Endothelial cell of umbilical vein (primary cell): ENCODE measurements around the gene GID4. TPM values are rescaled to one million over a fixed set of nuclear protein-coding genes. Genes with fewer than 3 reads are reported as not detected.

Source experiments
- BruUV-seq: library from RNA; stranded (reverse); fragments of 400-500 nt; replicated peaks from 2 replicates; lab custom pipeline; 2021; lab: Mats Ljungman, UMichigan
- CTCF ChIA-PET: fragments of 300-600, 350-600 bp; sonication (Branson Sonifier 250); formaldehyde crosslinking; loops from one replicate; lab custom pipeline; 2021; ENCODE audit warnings: antibody characterized with exemption, inconsistent platforms; lab: Charles Lee
- POLR2A ChIA-PET: fragments of 300-600, 350-600 bp; sonication (Branson Sonifier 250); formaldehyde crosslinking; loops from one replicate; lab custom pipeline; 2021; ENCODE audit warnings: antibody characterized with exemption, inconsistent platforms; lab: Charles Lee
- DNase-seq: peaks from one replicate; pipeline ENCODE4 v3.0.0-alpha.2; 2011; ENCODE audit warnings: low read depth, low spot score
- FAIRE-seq: peaks from 2 replicates; lab custom pipeline; 2011; peaks lifted over from hg19 to GRCh38; lab: Jason Lieb, UNC
- H2AFZ ChIP-seq: 2 replicates; pipeline ENCODE4 v1.6.0; 2012; ENCODE audit warnings: low read depth, low read length, control low read depth, inconsistent platforms
- H3K27ac ChIP-seq: 2 replicates; pipeline ENCODE4 v1.5.1; 2011; ENCODE audit warnings: low read depth, mild to moderate bottlenecking, control low read depth, low read length, moderate library complexity; ENCODE audit not compliant: insufficient read depth
- H3K27me3 ChIP-seq, 2 experiments: 2 replicates each; pipeline versions ENCODE4 v1.6.0 to v1.6.1; 2011; ENCODE audit warnings: low read length in 2 of 2, mixed read lengths in 1 of 2; ENCODE audit not compliant: control insufficient read depth in 2 of 2, insufficient read depth in 2 of 2
- H3K36me3 ChIP-seq, 2 experiments: 2 replicates in 1 of 2; 3 replicates in 1 of 2; pipeline ENCODE4 v1.5.1; 2011; ENCODE audit warnings: low read length in 2 of 2, mild to moderate bottlenecking in 1 of 2, moderate library complexity in 1 of 2; ENCODE audit not compliant: control insufficient read depth in 2 of 2, insufficient read depth in 2 of 2; ENCODE audit errors: extremely low read depth in 1 of 2
- H3K4me1 ChIP-seq: 3 replicates; pipeline ENCODE4 v1.5.1; 2011; ENCODE audit warnings: mild to moderate bottlenecking, low read length; ENCODE audit not compliant: control insufficient read depth, insufficient read depth; ENCODE audit errors: extremely low read depth
- H3K4me2 ChIP-seq: 2 replicates; pipeline ENCODE4 v1.6.1; 2011; ENCODE audit warnings: low read length, control low read depth, mixed read lengths; ENCODE audit not compliant: insufficient read depth
- H3K4me3 ChIP-seq, 3 experiments: fragments of 200-600 bp in 1 of 3; sonication (generic), shearing (Covaris generic) in 1 of 3; replicated peaks in 1 of 3; 2 replicates each; pipeline ENCODE4 v1.5.1; 2011 to 2016; ENCODE audit warnings: control low read depth in 3 of 3, low read length in 3 of 3, mild to moderate bottlenecking in 2 of 3, inconsistent platforms in 1 of 3, low read depth in 1 of 3, moderate library complexity in 1 of 3; ENCODE audit not compliant: insufficient read depth in 1 of 3
- H3K79me2 ChIP-seq: 2 replicates; pipeline ENCODE4 v1.6.0; 2012; ENCODE audit warnings: low read length, inconsistent platforms; ENCODE audit not compliant: control insufficient read depth, insufficient read depth
- H3K9ac ChIP-seq: replicated peaks from 2 replicates; pipeline ENCODE3; 2011; ENCODE audit warnings: low read length, control low read depth; ENCODE audit not compliant: insufficient read depth; ENCODE audit errors: extremely low read depth
- H3K9me1 ChIP-seq: replicated peaks from 3 replicates; pipeline ENCODE4 v1.6.0; 2011; ENCODE audit warnings: mild to moderate bottlenecking, low read length; ENCODE audit not compliant: control insufficient read depth, insufficient read depth; ENCODE audit errors: extremely low read depth
- H3K9me3 ChIP-seq: replicated peaks from 2 replicates; pipeline ENCODE4 v1.5.1; 2012; ENCODE audit warnings: low read length, inconsistent platforms; ENCODE audit not compliant: control insufficient read depth, insufficient read depth
- H4K20me1 ChIP-seq: replicated peaks from 2 replicates; pipeline ENCODE3; 2011; ENCODE audit warnings: mild to moderate bottlenecking, low read length; ENCODE audit not compliant: control insufficient read depth, insufficient read depth; ENCODE audit errors: extremely low read depth
- CTCF ChIP-seq, 2 donors: IDR thresholded peaks; 1 replicate in 1 of 2; 2 replicates in 1 of 2; pipeline ENCODE4 v1.5.1; 2011; ENCODE audit warnings: low read length in 2 of 2, mild to moderate bottlenecking in 2 of 2, moderate library complexity in 2 of 2, control low read depth in 1 of 2, inconsistent platforms in 1 of 2, low read depth in 1 of 2; ENCODE audit not compliant: insufficient read depth in 1 of 2; ENCODE audit errors: extremely low read depth in 1 of 2
- EZH2 ChIP-seq: IDR thresholded peaks from 2 replicates; pipeline ENCODE4 v1.6.1; 2012; ENCODE audit warnings: borderline replicate concordance, low read depth, mild to moderate bottlenecking, moderate library complexity, low read length, inconsistent platforms; ENCODE audit not compliant: severe bottlenecking
- FOS ChIP-seq: IDR thresholded peaks from 2 replicates; pipeline ENCODE4 v1.6.1; 2011; ENCODE audit warnings: mild to moderate bottlenecking, low read length, moderate library complexity, borderline replicate concordance; ENCODE audit not compliant: insufficient read depth
- GATA2 ChIP-seq: IDR thresholded peaks from 2 replicates; pipeline ENCODE4 v1.7.0; 2011; ENCODE audit warnings: low read depth, mild to moderate bottlenecking, moderate library complexity, mixed read lengths, low read length; ENCODE audit not compliant: insufficient read length, insufficient read depth
- JUN ChIP-seq: IDR thresholded peaks from 2 replicates; pipeline ENCODE4 v1.6.1; 2011; ENCODE audit warnings: borderline replicate concordance, low read depth; ENCODE audit not compliant: insufficient read length, insufficient read depth
- MAX ChIP-seq: IDR thresholded peaks from 2 replicates; pipeline ENCODE4 v1.6.1; 2011; ENCODE audit not compliant: insufficient read depth, insufficient read length
- MYC ChIP-seq: IDR thresholded peaks from one replicate; pipeline ENCODE4 v1.6.1; 2011; ENCODE audit warnings: mild to moderate bottlenecking, low read depth, low read length
- POLR2A ChIP-seq: IDR thresholded peaks from 2 replicates; pipeline ENCODE4 v1.6.1; 2012; ENCODE audit warnings: low read depth, mild to moderate bottlenecking, control low read depth, low read length
- POLR2AphosphoS5 ChIP-seq: IDR thresholded peaks from 2 replicates; pipeline ENCODE4 v1.6.1; 2012; ENCODE audit warnings: low read depth, mild to moderate bottlenecking, control low read depth, low read length, moderate library complexity; ENCODE audit not compliant: insufficient read depth
- dilution Hi-C: fragments of 300-500 bp; cut with MboI; formaldehyde crosslinking; loops from one replicate; pipeline ENCODE4 v1.15.0; 2019; ENCODE audit warnings: low sequenced_read_pairs; ENCODE audit not compliant: extremely low pct_ligation_motif_present
- intact Hi-C: fragments of 100-400 bp; cut with micrococcal nuclease; formaldehyde crosslinking; loops from one replicate; pipeline ENCODE4 v1.10.0; 2022
- polyA plus RNA-seq, 4 experiments: library from polyadenylated mRNA; depleted of rRNA in 3 of 4; stranded (reverse) in 3 of 4; unstranded in 1 of 4; fragments of >200 nt; gene quantifications; 2 replicates each; pipeline versions ENCODE4 v1.2.1 to v1.2.3, GENCODE V29; 2011 to 2012; ENCODE audit warnings: missing spikeins in 1 of 4
- total RNA-seq: library from RNA; stranded (reverse); gene quantifications from 2 replicates; pipeline ENCODE4 v1.2.3, GENCODE V29; 2021

Gene GID4
- total and polyA plus RNA-seq, 2 donors (not counting 3 experiments of a cell fraction or from before 2014, with no cell fraction given): 6.4 to 11.3 TPM

- TF ChIP-seq MAX (no peak), GATA2 (no peak), POLR2AphosphoS5 (no peak), CTCF (IDR thresholded peaks at IDR 0.05; ENCODE audit: extremely low read depth in 1 of 2, insufficient read depth in 1 of 2, low read depth in 1 of 2, low read length in 2 of 2) (no peak), JUN (no peak), FOS (no peak), MYC (no peak), POLR2A (no peak), EZH2 (no peak)
- POLR2A ChIA-PET: no interaction called here
- Histone ChIP-seq H3K4me3 (no peak overlapping the region), H3K4me1 (no peaks in the 10 kb centered on the region), H3K79me2 (no peaks in the 10 kb centered on the region), H2AFZ (no peak overlapping the region), H3K9me3 (no peaks in the 10 kb centered on the region), H3K4me2 (no peak overlapping the region), H3K27me3 (no peaks in the 10 kb centered on the region), H4K20me1 (no peaks in the 10 kb centered on the region), H3K9me1 (no peaks in the 10 kb centered on the region), H3K27ac (no peak overlapping the region), H3K36me3 (peaks cover 0 to 16% of the 10 kb centered on the region in 2 experiments), H3K9ac (no peak overlapping the region)
- CTCF ChIA-PET: no interaction called here
- dilution Hi-C loops (no loop called here), intact Hi-C loops (no loop called here)
- FAIRE-seq (no peak), DNase-seq (no peak)
- no TSS peak for BruUV-seq
Measured at GRCh38 chr17:18105595-18105994, 66.4 kb downstream of the GID4 start.
